NCI-H510A (cell line): ENCODE data around the gene KREMEN1.

ENCODE experiments used
- DNase-seq: peaks from one replicate; lab custom pipeline; 2025; lab: John Stamatoyannopoulos, UW

KREMEN1 gene

DNA sequence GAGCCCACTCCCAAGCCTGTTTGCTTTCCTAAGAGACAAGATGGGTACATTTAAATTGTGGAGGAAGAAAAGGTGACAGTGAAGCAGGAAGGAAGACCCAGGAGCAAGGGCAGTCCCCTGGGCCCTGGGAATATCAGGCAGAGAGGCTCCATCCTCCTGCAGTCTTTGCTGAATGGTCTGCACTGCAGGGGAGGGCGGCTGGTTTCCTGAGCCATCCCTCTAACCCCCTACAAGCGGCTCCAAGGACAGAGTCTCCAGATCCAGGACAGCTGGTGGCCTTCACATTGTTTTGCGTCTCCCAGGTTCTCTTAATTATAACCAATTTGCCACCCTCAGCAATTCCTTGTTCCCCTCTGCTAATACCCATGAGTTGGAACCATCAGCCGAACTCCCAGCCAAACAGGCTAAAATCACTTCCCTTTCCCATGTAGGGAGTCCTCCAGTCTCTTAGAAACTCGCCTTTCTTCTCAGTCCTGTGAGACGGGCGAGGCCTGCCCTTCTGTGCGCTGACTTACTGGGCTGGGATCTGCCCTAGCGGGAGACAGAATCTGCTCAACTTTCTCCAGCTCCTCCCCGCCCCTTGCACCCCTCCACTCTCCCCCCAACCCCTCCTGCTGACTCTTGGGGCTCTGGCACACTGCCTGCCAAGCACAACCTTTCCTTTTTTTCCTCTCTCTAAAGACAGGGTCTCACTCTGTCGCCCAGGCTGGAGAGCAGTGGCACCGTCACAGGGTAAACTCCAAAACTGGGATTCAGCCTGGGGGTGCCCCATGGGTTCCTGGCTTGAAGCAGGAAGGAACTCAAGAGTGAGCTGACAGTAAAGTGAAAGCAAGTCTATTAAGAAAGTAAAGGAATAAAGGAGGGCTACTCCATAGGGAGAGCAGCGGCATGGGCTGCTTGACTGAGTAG lies 79.5 kb downstream of the KREMEN1 start:
- no peak for DNase-seq

GRCh38 chr22:29152954-29153719 lies 80.3 kb downstream of the KREMEN1 start:
- no peak for DNase-seq

- DNase-seq, result no peak
Observed at GRCh38 chr22:29154364-29155048, 81.7 kb downstream of the KREMEN1 start.

GRCh38 chr22:29155966-29156365 lies 83.1 kb downstream of the KREMEN1 start:
- no peak for DNase-seq

- no peak for DNase-seq
Observed at GRCh38 chr22:29156507-29156906, 83.7 kb downstream of the KREMEN1 start.

GRCh38 chr22:29157759-29158535 lies 85.1 kb downstream of the KREMEN1 start:
- no peak for DNase-seq

DNA sequence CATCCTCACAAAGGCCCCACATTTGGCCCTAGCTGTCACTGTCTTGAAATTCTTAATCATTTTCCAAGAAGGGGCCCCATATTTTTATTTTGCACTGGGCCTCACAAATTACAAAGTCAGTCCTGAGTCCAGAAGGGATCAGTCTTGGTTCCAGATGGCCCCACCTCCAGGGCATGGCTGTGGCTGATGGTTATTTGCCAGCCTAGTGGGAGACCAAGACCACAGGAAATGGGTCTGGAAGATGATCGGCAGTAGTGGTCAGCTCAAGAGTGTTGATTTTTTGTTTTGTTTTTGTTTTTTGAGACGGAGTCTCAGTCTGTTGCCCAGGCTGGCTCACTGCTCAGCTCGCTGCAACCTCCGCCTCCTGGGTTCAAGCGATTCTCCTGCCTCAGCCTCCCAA lies 85.7 kb downstream of the KREMEN1 start:
- no peak for DNase-seq

DNA sequence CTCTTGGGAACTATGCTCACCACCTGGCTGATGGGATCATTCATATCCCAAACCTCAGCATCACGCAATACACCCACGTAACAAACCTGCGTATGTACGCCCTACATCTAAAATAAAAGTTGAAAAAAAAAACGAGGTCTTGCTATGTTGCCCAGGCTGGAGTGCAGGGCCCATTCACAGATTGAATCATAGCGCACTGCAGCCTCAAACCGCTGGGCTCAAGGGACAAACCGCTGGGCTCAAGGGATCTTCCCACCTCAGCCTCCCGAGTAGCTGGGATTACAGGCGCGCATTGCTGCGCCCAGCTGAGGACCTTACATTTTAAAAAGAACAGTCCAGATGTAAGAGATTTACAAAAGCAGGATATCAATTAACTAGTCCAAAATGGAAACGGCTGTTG lies 91.0 kb downstream of the KREMEN1 start:
- DNase-seq, result no peak

DNA sequence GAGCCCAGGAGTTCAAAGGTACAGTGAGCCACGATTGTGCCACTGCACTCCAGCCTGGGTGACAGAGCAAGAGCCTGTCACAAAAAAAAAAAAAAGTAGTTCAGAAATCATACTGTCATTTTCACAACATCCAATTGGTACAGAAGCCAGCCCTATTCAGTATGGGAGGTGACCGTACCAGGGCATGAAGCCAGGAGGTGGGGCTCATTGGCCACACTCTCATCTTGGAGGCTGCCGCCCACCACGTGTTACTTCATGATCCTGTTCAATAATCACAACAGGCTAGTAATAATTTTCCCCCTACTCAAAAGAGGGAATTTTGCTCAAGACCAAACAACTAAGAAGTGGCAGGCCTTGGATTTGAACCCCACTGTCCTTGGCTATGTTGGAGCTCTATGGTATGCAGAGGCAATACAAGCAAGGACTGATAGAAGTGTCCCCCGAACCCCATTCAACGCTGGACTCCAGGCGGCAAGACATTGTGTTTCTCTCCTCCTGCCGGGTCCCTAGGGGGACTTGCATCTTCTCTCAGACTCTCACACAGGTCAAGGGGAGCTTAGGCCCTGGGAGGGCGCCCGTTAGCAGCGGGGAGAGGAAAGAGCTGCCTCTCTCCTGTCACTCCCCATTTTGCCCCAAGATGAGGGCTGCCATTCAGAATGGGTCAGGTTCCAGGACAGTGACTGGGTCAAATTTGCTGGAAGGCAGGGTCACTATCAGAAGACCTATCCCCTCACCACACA lies 92.7 kb downstream of the KREMEN1 start:
- no peak for DNase-seq

DNA sequence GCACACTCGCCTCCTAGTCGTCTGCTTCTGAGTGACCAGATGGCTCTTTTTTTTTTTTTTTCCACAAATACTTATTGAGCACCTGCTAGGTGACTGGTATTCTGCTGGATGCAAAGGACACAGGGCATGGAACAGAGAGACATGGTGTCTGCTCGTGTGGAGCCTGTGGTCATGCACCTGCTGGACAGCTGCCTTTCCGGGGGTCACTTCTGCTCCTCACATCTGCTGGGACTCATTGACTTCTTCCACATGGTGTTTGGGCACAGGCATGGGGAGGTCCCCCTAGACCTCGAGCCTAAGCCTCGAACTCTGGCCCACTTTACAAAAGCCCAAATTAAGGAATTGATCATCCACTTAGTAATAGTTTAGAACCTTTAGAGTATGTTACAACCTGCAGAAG lies 93.3 kb downstream of the KREMEN1 start:
- no peak for DNase-seq

DNA sequence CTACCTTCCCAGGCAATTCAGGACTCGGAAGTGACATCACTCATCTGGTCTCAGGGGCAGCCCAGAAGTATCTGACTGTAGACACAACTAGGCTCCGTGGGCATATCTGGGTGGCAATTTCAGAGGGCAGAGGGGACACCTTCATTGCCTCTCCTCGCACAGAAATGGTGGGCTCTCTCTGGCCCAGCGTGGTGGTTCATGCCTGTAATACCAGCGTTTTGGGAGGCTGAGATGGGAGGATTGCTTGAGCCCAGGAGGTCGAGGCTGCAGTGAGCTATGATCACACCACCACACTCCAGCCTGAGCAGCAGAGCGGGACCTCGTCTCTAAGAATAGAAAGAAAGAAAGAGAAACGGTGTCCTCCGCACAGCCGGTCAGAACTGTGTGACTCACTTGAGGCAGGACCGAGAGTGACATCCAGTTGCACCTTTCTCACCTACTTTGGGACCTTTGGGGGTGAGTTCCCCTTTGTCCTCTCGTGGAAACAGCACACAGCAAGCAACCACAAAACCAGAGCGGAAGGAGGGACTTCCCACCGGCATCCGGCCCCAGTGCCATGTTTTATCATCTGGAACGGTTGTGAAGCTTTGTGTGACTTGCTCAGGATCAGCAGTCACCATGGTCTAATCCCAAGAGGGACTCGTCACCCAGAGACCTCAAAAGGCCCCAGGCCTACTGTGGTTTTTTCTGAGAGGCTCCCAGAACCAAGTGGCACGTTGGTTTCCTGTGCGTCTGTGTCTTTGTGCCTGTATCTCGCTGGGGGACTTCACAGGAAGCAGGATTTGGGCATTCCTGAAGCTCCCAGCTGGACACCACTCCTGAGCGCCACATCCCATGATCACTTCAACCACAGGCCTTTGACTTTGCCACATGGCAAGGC lies 94.4 kb downstream of the KREMEN1 start:
- no peak for DNase-seq

- no peak for DNase-seq
Observed at GRCh38 chr22:29171721-29172120, 98.9 kb downstream of the KREMEN1 start.

- DNase-seq, result no peak
Observed at GRCh38 chr22:29172216-29172615, 99.4 kb downstream of the KREMEN1 start.

GRCh38 chr22:29175312-29175835 lies 102.5 kb downstream of the KREMEN1 start:
- DNase-seq, result no peak

GRCh38 chr22:29183971-29184848 lies 111.4 kb downstream of the KREMEN1 start:
- no peak for DNase-seq

DNA sequence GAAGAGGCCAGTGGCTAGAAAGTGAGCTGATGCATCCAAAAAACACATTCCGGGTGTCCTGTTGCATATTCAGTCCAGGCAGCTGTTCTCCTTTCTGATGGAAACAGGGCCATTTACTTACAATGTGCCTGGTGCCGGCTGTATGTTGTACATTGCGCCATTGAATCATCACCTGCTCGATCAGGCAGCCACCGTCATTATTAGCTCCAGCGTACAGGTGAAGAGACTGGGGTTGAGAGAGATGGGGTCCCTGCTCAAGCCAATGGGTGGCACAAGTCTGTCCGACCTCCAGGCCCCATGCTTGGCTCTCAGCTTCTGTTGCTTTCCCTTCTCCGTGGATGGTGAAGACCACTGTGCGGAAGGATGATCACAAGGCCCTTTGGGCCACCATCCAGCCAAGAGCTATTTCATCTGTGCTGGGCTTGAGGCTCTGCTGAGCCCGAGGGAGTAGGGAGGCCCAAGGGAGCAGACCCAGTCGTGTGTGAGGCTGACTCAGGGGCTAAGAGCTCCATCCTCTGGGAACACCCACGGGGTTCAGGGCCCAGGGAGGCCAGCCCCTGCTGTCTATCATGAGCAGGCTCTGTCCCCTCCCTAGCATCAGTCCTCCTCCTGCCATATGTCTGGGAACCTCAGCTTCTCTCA lies 112.1 kb downstream of the KREMEN1 start:
- no peak for DNase-seq

- DNase-seq, result no peak
Observed at GRCh38 chr22:29186302-29186701, 113.5 kb downstream of the KREMEN1 start.

DNA sequence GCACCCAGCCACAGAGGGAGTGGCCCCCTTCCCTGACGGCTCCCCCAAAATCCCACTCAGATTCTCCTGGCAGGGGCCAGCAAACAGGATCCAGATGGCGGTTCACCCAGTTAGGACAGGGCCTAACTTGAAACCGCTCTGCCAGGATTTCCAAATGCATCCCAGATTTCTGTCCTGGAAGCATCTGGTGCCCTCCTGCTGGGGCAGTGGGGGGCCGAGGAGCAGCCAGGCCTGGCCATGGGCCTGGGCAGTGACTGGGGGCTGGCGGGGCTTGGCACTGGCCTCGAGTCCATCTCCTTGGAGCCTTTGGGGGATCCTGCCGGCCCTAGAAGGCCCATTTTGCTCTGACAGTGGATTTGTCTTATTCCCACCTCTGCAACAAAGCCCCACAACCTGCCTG lies 115.0 kb downstream of the KREMEN1 start:
- no peak for DNase-seq
